NCI-H2196 treated with DMSO at 0.1 percent for 48 hours (cell line): ENCODE results near the gene TSPAN1.
A peak's percentile ranks its signal among the peaks of the same experiment; 100 is the strongest.
"Not testable (repeated sequence)": the region's sequence is repeated elsewhere in the genome, so short reads cannot be mapped to it uniquely, and the experiment has no call there.

ENCODE experiments used
- DNase-seq: peaks from one replicate; lab custom pipeline; 2025; ENCODE audit not compliant: unreplicated experiment; lab: John Stamatoyannopoulos, UW

TSPAN1 gene

GRCh38 chr1:46215504-46215903, 40.6 kb downstream of the TSPAN1 start:
- DNase-seq: no peak

- DNase-seq: peak; percentile 69
Measured at GRCh38 chr1:46218443-46218842, 43.6 kb downstream of the TSPAN1 start.

- no peak for DNase-seq
Measured at GRCh38 chr1:46219551-46220520, 44.9 kb downstream of the TSPAN1 start.

GRCh38 chr1:46220808-46221207, 45.9 kb downstream of the TSPAN1 start:
- DNase-seq: no peak

- no peak for DNase-seq
Measured at GRCh38 chr1:46221749-46222148, 46.9 kb downstream of the TSPAN1 start.

- DNase-seq: not testable (repeated sequence)
Measured at GRCh38 chr1:46223055-46223454, 48.2 kb downstream of the TSPAN1 start.

GRCh38 chr1:46223472-46223943, 48.6 kb downstream of the TSPAN1 start:
- peak; percentile 86 for DNase-seq

GRCh38 chr1:46224966-46225365, 50.1 kb downstream of the TSPAN1 start:
- DNase-seq: no peak

GRCh38 chr1:46231231-46231630, 56.3 kb downstream of the TSPAN1 start:
- DNase-seq: not testable (repeated sequence)
